Measurements from ENCODE around the gene USP50.

Gene USP50

DNA sequence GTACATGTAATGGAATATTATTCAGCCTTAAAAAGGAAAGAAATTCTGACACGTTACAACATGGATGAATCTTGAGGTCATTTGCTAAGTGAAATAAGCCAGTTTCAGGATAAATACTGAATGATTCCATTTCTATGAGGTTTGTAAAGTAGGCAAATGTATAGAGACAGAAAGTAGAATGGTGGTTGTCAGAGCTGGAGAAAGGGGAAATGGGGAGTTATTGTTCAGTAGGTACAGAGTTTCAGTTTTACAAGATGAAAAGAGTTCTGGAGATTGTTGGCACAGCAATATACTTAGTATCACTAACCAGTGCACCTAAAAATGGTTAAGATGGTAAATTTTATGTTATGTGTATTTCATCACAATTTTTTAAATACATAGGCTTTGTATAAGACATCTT lies 61.7 kb downstream of the USP50 start:
- Mint-ChIP-seq H3K9me3 (no peaks in the 10 kb centered on the region), H3K4me1 (ENCODE audit: low read depth) (peaks cover 22% of the 10 kb centered on the region), H3K36me3 (ENCODE audit: low read depth) (peaks cover 87% of the 10 kb centered on the region), H3K4me3 (no peak overlapping the region), H3K27me3 (no peaks in the 10 kb centered on the region), H3K27ac (peak overlapping the region; percentile 20)
- no peak for DNase-seq

DNA sequence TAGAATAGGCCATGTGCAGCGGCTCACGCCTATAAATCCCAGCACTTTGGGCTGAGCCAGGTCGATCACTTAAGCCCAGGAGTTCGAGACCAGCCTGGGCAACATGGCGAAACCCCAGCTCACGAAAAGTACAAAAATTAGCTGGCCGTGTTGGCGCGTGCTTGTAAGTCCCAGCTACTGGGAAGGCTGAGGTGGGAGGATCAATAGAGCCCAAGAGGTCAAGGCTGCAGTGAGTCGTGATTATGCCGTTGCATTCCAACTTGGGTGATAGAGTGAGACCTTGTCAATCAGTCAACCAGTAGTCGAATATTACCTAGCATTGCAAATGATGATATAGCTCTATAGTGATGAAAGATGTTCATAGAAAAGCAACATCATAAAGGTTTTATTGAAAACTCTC lies 70.3 kb downstream of the USP50 start:
- Mint-ChIP-seq H3K27me3 (no peaks in the 10 kb centered on the region), H3K27ac (no peak overlapping the region), H3K36me3 (ENCODE audit: low read depth) (peaks cover 80% of the 10 kb centered on the region), H3K4me1 (ENCODE audit: low read depth) (no peaks in the 10 kb centered on the region), H3K9me3 (no peaks in the 10 kb centered on the region), H3K4me3 (no peak overlapping the region)
- DNase-seq = no peak

DNA sequence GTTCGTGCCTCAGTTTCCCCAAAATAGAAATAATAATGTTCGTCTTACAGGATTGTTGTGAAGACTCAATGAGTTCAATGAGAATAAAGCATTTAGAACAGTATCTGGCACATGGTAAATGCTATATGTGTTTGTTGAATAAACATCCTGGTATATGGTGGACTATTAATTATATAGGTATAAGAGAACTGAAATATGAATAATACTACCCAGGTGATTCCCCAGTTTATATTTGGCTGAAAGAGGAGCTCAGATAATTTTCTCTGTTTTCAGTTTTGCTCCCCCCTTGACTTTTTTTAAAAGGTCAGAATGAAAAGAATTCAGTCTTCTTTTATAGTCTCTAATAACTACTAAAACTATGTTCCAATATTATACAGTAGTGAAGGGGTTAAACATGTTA lies 75.4 kb downstream of the USP50 start:
- no peak for DNase-seq
- H3K27me3 Mint-ChIP-seq = no peaks in the 10 kb centered on the region
- no peaks in the 10 kb centered on the region for H3K9me3 Mint-ChIP-seq
- no peak overlapping the region for H3K27ac Mint-ChIP-seq
- no peaks in the 10 kb centered on the region for H3K4me1 Mint-ChIP-seq (ENCODE audit: low read depth)
- no peak overlapping the region for H3K4me3 Mint-ChIP-seq
- H3K36me3 Mint-ChIP-seq (ENCODE audit: low read depth) = peaks cover 70% of the 10 kb centered on the region

DNA sequence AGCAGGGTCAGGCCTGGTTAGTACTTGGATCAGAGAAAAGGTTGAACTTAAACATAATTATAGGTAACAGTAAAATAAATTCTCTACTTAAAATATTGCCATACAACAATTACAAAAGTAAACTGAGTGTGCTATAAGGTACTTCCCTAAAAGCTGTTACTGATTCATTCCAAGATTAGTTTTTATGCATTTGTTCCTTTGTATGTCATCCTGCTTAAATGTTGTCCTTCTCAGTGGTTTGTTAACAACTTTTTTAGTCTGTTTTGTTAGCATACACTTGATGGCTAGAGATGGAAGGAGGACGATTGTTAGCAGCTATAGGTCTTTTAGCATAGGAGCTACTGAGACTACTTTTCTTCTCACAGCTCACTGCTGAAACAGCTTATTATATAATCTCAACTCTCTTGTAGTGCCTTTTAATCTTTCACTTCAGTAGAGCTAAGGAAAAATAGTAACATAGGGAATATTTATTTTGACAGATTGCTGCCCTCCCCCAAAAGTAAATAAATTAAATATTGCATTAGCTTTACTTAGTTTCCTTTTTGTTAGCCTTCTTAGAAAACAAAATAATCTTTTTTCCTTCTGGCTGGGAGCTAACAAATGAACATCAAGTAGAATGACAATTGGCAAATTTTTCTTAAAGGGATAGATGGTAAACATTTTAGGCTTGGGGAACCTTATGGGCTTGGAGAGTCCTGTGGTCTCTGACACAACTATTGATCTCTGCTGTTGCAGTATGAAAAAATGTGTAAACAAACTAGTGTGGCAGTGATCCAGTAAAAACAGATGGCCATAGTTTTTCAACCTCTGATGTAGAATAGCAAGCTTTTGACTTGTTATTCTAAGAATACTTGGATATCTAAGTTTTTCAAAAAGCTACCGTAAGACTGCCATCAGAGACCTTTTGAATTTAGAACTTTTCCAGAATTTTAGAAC lies 82.8 kb downstream of the USP50 start:
- DNase-seq = no peak

DNA sequence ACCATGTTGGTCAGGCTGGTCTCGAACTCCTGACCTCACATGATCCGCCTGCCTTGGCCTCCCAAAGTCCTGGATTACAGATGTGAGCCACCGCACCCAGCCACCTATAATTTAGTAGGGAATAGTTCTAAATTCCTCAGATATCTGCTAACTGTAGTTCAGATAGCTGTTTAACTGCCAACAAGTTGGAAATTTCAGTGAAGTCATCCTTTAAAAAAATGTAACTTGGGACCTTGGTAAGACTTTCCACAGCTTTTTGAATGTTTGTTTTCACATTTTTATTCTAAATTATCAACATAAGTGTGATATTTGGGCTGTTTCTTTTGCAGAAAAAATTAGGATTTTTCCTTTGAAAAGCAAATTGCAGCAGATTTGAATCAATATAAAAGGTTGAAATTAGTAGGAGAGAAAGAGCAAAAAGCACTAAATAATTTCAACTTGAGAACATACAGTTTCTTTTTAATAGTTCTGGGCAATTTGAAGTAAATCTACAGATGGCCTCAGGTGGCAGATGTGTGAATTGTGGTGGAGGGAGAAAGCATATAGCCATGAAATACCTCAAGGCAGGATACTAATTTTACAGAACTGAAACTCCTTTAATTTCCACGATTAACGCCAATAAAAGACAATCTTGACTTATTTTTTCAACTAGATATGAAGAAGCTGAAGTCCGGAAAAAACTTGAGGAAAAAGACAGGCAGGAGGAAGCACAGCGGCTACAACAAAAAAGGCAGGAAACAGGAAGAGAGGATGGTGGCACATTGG lies 87.9 kb downstream of the USP50 start:
- Mint-ChIP-seq H3K9me3 (no peaks in the 10 kb centered on the region), H3K4me3 (no peak overlapping the region), H3K27ac (peak overlapping the region; percentile 6), H3K36me3 (ENCODE audit: low read depth) (peaks cover 79% of the 10 kb centered on the region), H3K4me1 (ENCODE audit: low read depth) (peaks cover 6% of the 10 kb centered on the region), H3K27me3 (no peaks in the 10 kb centered on the region)
- no peak for DNase-seq

More for the DNA sequence above, 82.8 kb downstream of the USP50 start:
- Mint-ChIP-seq H3K27ac (peak overlapping the region; percentile 76), H3K4me3 (no peak overlapping the region), H3K36me3 (ENCODE audit: low read depth) (peaks cover 82% of the 10 kb centered on the region), H3K27me3 (no peaks in the 10 kb centered on the region), H3K9me3 (no peaks in the 10 kb centered on the region), H3K4me1 (ENCODE audit: low read depth) (peaks cover 17% of the 10 kb centered on the region)

DNA sequence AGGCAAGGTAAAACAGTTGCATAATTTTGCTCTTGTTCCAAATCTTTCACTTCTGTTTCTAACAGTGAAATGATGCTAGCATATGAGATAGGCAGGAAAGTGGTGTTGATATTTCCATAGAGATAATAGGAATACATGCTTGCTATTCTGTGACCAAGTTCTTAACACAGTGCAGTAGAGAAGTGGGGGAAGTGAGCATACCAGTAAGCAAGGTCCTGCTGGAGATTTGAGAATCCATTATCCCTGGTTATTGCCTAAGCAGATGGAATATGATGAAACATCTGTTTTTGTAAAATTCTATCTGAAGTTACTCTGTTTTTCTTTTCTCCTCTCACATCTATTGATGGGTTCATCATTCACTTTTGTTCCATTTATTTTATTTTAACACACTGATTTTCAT lies 93.5 kb downstream of the USP50 start:
- Mint-ChIP-seq H3K9me3 (no peaks in the 10 kb centered on the region), H3K27me3 (no peaks in the 10 kb centered on the region), H3K36me3 (ENCODE audit: low read depth) (peaks cover 74% of the 10 kb centered on the region), H3K27ac (no peak overlapping the region), H3K4me3 (no peak overlapping the region), H3K4me1 (ENCODE audit: low read depth) (no peaks in the 10 kb centered on the region)
- no peak for DNase-seq
